Adipocyte (in vitro differentiated cells): ENCODE results near the gene NOX3.

Source experiments
- DNase-seq: peaks from one replicate; pipeline ENCODE4 v3.0.0-alpha.2; 2015; ENCODE audit warnings: low read depth
- H3K27me3 ChIP-seq: replicated peaks from 2 replicates; pipeline ENCODE4 v1.7.0; 2013; ENCODE audit warnings: mild to moderate bottlenecking, low read length, moderate library complexity; ENCODE audit not compliant: control insufficient read depth, insufficient read depth
- H3K36me3 ChIP-seq: 2 replicates; pipeline ENCODE4 v1.7.0; 2013; ENCODE audit warnings: low read length, mild to moderate bottlenecking, moderate library complexity; ENCODE audit not compliant: control insufficient read depth, insufficient read depth, severe bottlenecking
- H3K4me1 ChIP-seq: 2 replicates; pipeline ENCODE4 v1.7.0; 2013; ENCODE audit warnings: mild to moderate bottlenecking, low read length, moderate library complexity; ENCODE audit not compliant: control insufficient read depth, insufficient read depth
- H3K4me3 ChIP-seq: 2 replicates; pipeline ENCODE4 v1.7.0; 2013; ENCODE audit warnings: mild to moderate bottlenecking, low read length, moderate library complexity
- H3K9ac ChIP-seq: 2 replicates; pipeline ENCODE4 v1.7.0; 2013; ENCODE audit warnings: mild to moderate bottlenecking, low read length, moderate library complexity
- H3K9me3 ChIP-seq: 2 replicates; pipeline ENCODE4 v1.7.0; 2013; ENCODE audit warnings: mild to moderate bottlenecking, low read length, moderate library complexity; ENCODE audit not compliant: control insufficient read depth

NOX3 gene

DNA sequence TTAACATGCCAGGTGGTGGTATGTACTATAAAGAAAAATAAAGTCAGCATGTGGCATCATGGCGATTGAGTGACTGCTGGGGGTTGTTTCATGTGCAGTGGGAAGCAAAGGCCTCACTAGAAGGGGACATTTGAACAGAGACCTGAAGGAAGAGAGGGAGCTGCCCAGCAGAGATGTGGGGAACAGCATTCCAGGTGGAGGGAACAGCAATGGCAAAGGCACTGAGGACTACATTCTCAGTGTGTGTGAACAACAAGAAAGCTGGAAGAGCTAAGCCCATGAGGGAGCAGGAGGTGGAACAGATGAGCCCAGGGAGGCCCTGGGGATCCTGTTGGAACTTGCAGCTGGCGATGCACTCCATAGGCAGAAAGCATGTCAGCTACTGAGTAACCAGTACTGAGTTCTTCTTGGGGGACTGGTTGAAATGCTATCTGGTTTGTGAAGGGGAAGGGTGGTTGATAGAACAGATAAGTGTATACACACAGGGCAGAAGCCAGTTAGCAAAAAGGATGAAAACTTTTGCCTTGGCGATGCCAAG, 29.2 kb downstream of the NOX3 start:
- Histone ChIP-seq H3K27me3 (no peaks in the 10 kb centered on the region), H3K9me3 (no peaks in the 10 kb centered on the region), H3K4me3 (no peak overlapping the region), H3K9ac (no peak overlapping the region), H3K4me1 (no peaks in the 10 kb centered on the region), H3K36me3 (no peaks in the 10 kb centered on the region)
- DNase-seq = no peak

DNA sequence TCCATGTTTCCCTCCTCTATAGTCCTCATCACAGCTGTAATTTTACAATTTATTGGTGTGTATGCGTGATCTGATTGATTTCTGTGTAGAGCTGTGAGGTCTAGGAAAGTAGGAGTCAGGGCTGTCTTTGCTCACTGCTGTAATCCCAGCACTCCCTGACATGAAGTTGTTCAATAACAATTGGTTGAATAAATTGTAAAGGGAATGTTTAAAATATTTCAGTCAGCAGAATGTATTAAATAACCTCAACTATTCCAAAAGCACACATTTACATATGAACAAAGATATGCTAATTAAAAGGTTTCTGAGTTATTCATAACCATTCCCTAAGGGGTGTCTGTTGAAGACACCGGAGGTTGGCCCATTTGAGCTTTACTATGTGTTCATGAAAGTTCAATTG, 31.5 kb downstream of the NOX3 start:
- DNase-seq = no peak
- Histone ChIP-seq H3K4me3 (no peak overlapping the region), H3K36me3 (no peaks in the 10 kb centered on the region), H3K9me3 (no peaks in the 10 kb centered on the region), H3K4me1 (peaks cover 5% of the 10 kb centered on the region), H3K27me3 (no peaks in the 10 kb centered on the region), H3K9ac (no peak overlapping the region)

DNA sequence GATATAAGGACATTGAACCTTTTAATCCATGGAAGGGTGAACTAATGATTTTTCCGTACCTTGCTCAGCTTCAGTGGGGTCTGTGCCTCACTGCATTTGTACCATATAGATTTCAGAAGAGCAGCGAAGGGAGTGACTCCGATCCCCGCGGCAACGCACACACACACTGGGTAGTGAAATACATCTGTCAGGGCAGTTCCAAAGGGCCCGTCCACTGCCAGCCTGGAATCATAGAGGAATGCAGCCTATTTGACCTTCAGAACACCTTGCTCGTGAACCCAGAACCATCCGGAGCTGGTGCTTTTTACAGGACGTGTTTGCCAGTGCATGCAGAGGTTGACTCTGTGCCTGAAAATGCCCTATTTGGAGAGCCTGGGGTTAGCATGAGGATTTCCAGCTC, 33.0 kb downstream of the NOX3 start:
- H3K27me3 ChIP-seq = no peaks in the 10 kb centered on the region
- H3K9me3 ChIP-seq = no peaks in the 10 kb centered on the region
- no peaks in the 10 kb centered on the region for H3K36me3 ChIP-seq
- no peak overlapping the region for H3K9ac ChIP-seq
- H3K4me1 ChIP-seq = peaks cover 18% of the 10 kb centered on the region
- no peak for DNase-seq
- no peak overlapping the region for H3K4me3 ChIP-seq

GRCh38 chr6:155420492-155420891, 35.1 kb downstream of the NOX3 start:
- no peak for DNase-seq
- H3K27me3 ChIP-seq = no peaks in the 10 kb centered on the region
- no peak overlapping the region for H3K4me3 ChIP-seq
- H3K9me3 ChIP-seq = no peaks in the 10 kb centered on the region
- peaks cover 20% of the 10 kb centered on the region for H3K4me1 ChIP-seq
- H3K9ac ChIP-seq = no peak overlapping the region
- no peaks in the 10 kb centered on the region for H3K36me3 ChIP-seq

DNA sequence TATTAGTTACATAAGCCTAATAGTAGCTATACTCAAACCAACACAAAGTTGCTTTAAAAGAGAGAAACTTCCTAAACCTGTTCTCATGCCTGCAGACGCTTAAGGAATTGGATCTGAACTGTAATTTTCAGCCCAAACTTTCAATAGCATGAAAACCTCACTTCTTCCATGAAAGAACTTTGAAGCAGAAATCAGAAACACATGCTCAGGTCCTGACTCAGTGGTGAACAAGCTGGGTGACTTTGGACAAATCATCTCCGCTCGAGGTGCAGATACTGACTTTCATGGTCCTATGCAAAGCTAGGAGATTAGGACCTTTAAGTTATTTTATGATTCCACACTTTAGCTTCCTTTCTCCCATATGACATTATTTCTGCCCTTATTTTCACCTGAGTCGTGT, 36.5 kb downstream of the NOX3 start:
- H3K4me3 ChIP-seq = peak overlapping the region; percentile 73
- no peaks in the 10 kb centered on the region for H3K36me3 ChIP-seq
- H3K4me1 ChIP-seq = peaks cover 20% of the 10 kb centered on the region
- no peaks in the 10 kb centered on the region for H3K27me3 ChIP-seq
- DNase-seq = peak; percentile 71
- H3K9me3 ChIP-seq = no peaks in the 10 kb centered on the region
- H3K9ac ChIP-seq = peak overlapping the region; percentile 13

DNA sequence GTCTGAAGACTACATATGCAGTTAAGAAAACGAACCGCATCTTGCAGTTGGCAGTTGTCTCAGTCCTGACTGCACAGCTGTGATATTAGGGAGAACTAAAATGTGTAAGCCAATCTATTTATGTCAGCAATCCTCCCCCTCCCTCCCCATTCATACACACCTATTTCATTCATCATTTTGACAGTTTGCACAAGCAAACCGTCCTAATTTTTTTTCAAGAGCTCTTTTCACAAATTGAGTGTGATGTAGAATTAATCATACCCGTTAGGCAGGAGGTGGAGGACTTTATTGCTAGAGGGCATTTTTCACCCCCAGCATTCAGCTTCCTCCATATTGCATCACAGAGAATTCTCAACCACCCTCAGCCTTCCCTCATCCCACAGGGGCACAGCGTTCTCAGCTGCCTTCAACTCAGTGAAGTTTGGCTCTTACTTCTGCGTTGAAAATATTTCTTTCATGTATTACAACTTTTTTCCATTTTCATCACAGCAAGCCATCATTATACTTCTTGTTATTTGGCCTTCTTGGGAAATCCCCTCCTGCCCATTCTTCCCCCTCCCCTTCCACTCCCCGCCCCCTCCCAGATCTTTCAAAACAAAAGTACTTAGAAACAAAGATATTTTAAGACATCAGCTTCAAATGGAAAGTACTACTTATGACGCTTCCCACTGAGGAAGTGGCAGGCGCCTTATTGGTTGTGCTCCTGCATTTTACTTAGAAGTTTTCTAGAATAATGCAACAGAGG, 37.5 kb downstream of the NOX3 start:
- Histone ChIP-seq H3K9me3 (no peaks in the 10 kb centered on the region), H3K4me1 (peaks cover 20% of the 10 kb centered on the region), H3K27me3 (no peaks in the 10 kb centered on the region), H3K9ac (peak overlapping the region; percentile 13), H3K4me3 (peak overlapping the region; percentile 73), H3K36me3 (no peaks in the 10 kb centered on the region)
- DNase-seq = peak; percentile 89

- Histone ChIP-seq H3K4me1 (peaks cover 20% of the 10 kb centered on the region), H3K27me3 (no peaks in the 10 kb centered on the region), H3K4me3 (peak overlapping the region; percentile 73), H3K9me3 (no peaks in the 10 kb centered on the region), H3K9ac (peak overlapping the region; percentile 4), H3K36me3 (no peaks in the 10 kb centered on the region)
- DNase-seq = peak; percentile 28
These were observed 38.2 kb downstream of the NOX3 start for GRCh38 chr6:155417454-155417853.

GRCh38 chr6:155415953-155416352, 39.7 kb downstream of the NOX3 start:
- Histone ChIP-seq H3K27me3 (no peaks in the 10 kb centered on the region), H3K36me3 (no peaks in the 10 kb centered on the region), H3K9me3 (no peaks in the 10 kb centered on the region)

DNA sequence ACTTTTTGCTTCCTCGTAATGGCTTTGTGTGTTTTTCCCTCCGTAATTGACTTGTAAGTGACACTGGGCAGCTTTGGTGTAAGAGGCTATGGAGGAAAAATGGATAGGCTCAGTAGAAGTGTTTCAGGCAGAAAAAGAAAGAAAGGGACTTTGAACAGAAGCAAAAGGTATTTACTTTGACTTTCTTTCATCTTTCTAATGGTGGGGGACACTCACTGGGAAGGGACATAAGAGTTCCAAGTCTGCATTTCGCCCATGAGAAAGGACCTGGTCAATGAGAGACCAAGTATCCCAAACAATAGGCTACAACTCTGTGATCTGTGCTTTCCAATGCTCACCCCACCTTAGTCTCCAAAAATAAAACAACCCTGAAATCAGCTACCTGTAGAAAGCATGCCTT, 41.6 kb downstream of the NOX3 start:
- H3K4me3 ChIP-seq = no peak overlapping the region
- DNase-seq = no peak
- H3K9me3 ChIP-seq = no peaks in the 10 kb centered on the region
- no peaks in the 10 kb centered on the region for H3K27me3 ChIP-seq
- no peaks in the 10 kb centered on the region for H3K36me3 ChIP-seq
- H3K9ac ChIP-seq = no peak overlapping the region
- H3K4me1 ChIP-seq = peaks cover 25% of the 10 kb centered on the region

More at GRCh38 chr6:155415953-155416352, 39.7 kb downstream of the NOX3 start:
- peaks cover 31% of the 10 kb centered on the region for H3K4me1 ChIP-seq
- H3K9ac ChIP-seq = no peak overlapping the region
- no peak for DNase-seq
- H3K4me3 ChIP-seq = no peak overlapping the region

GRCh38 chr6:155412335-155412734, 43.3 kb downstream of the NOX3 start:
- Histone ChIP-seq H3K9me3 (no peaks in the 10 kb centered on the region), H3K4me1 (peaks cover 11% of the 10 kb centered on the region), H3K27me3 (no peaks in the 10 kb centered on the region), H3K4me3 (no peak overlapping the region), H3K36me3 (no peaks in the 10 kb centered on the region), H3K9ac (no peak overlapping the region)
- DNase-seq = peak; percentile 25

- H3K36me3 ChIP-seq = no peaks in the 10 kb centered on the region
- H3K9me3 ChIP-seq = no peaks in the 10 kb centered on the region
- H3K4me3 ChIP-seq = no peak overlapping the region
- peaks cover 11% of the 10 kb centered on the region for H3K4me1 ChIP-seq
- H3K27me3 ChIP-seq = no peaks in the 10 kb centered on the region
- no peak for DNase-seq
- no peak overlapping the region for H3K9ac ChIP-seq
These were observed 44.2 kb downstream of the NOX3 start for GRCh38 chr6:155411154-155412052.
